ENCODE data around the gene SIN3A. TPM values are rescaled to one million over a fixed set of nuclear protein-coding genes. Genes with fewer than 3 reads are reported as not detected.

Gene SIN3A
- total and polyA plus RNA-seq, 4 donors, result 6.8 to 21.9 (median 13.3) TPM

DNA sequence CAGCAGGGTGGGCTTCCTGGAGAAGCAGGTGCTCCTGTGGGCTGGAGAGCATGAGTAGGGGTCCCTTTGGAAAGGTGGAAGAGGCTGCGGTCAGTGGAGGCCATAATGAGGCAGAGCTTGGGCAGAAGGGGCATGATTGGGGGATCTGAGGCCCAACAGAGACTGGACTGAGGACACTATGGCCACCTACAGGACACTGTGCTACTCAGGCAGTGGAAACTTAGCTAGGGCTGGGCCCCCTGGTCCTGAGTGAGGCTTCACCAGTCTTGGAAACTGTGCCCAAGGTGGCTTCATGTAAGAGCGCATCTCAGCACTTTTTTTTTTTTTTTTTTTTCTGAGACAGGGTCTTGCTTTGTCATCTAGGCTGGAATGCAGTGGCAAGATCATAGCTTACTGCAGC lies 121.9 kb downstream of the SIN3A start (continued):
- no peak for TF ChIP-seq FOXA1 (IDR thresholded peaks at IDR 0.05)
- TF ChIP-seq FOXA2 (IDR thresholded peaks at IDR 0.05), result no peak
- no peak for TF ChIP-seq HNF4G (IDR thresholded peaks at IDR 0.05)
- no peak for TF ChIP-seq EGR1 (IDR thresholded peaks at IDR 0.05; ENCODE audit: low read depth in 2 of 2)
- no peak for TF ChIP-seq JUND (IDR thresholded peaks at IDR 0.05)
- no peak for TF ChIP-seq GABPA (IDR thresholded peaks at IDR 0.05 in 1 of 2, conservative IDR thresholded peaks at IDR 0.05 in 1 of 2)
- no peak for TF ChIP-seq ATF3 (IDR thresholded peaks at IDR 0.05)
- TF ChIP-seq HNF4A (conservative IDR thresholded peaks at IDR 0.05), result no peak
- TF ChIP-seq SP1 (IDR thresholded peaks at IDR 0.05), result no peak
- TF ChIP-seq RXRA (IDR thresholded peaks at IDR 0.05), result no peak

DNA sequence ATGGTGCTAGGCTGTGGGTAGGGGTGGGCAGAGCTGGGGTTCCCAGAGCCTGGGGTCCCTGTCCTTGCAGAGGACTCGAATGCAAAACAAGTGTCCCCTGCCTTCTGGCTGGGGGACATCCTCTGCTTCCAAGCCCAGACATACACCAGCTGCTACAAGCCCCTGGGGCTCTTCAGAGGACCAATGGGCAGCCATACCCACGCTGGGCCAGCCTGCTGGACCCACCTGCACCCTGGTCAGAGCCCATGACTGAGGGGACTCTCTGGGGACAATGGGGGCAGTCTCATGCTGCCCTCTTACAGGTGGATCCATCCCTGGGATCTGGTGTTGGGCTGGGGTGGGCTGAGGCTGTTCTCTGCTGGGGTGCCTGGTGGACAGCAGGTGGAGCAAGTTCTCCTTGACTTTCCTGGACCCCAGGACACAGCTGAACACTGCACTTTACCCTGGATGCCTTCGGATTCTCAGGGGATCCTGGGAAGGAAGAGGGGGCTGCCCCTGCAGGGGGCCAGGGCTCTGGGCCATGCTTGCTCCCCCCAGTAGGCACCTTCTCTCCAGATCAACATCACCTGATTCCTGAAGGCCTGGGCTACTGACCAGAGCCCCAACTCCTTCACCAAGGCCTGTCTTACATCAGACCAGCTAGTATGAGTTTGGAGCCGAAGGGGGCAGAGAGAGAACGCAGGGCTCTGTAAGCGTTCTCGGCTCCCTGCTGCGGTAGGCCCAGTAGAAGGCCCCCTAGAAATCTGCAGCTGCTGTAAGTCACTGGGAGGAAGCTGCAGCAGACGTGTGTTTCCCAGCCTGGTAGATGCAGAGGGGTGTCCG lies 122.8 kb downstream of the SIN3A start:
- 83% methylated on average over 10 of the region's 10 CpGs for WGBS
- no peaks in the 10 kb centered on the region for H3K27me3 ChIP-seq (ENCODE audit: control insufficient read depth in 4 of 4, insufficient read depth in 4 of 4, low read length in 3 of 4)
- H3K36me3 ChIP-seq (ENCODE audit: control insufficient read depth in 4 of 4, insufficient read depth in 3 of 4, low read depth in 1 of 4, low read length in 3 of 4), result no peaks in the 10 kb centered on the region
- no peak overlapping the region for H3K27ac ChIP-seq (ENCODE audit: low read depth in 1 of 2, low read length in 2 of 2)
- no peak overlapping the region for H3K9ac ChIP-seq (ENCODE audit: low read depth in 1 of 2, low read length in 2 of 2)
- no peak for TF ChIP-seq GABPA (IDR thresholded peaks at IDR 0.05 in 1 of 2, conservative IDR thresholded peaks at IDR 0.05 in 1 of 2)
- TF ChIP-seq, protein P1, sequence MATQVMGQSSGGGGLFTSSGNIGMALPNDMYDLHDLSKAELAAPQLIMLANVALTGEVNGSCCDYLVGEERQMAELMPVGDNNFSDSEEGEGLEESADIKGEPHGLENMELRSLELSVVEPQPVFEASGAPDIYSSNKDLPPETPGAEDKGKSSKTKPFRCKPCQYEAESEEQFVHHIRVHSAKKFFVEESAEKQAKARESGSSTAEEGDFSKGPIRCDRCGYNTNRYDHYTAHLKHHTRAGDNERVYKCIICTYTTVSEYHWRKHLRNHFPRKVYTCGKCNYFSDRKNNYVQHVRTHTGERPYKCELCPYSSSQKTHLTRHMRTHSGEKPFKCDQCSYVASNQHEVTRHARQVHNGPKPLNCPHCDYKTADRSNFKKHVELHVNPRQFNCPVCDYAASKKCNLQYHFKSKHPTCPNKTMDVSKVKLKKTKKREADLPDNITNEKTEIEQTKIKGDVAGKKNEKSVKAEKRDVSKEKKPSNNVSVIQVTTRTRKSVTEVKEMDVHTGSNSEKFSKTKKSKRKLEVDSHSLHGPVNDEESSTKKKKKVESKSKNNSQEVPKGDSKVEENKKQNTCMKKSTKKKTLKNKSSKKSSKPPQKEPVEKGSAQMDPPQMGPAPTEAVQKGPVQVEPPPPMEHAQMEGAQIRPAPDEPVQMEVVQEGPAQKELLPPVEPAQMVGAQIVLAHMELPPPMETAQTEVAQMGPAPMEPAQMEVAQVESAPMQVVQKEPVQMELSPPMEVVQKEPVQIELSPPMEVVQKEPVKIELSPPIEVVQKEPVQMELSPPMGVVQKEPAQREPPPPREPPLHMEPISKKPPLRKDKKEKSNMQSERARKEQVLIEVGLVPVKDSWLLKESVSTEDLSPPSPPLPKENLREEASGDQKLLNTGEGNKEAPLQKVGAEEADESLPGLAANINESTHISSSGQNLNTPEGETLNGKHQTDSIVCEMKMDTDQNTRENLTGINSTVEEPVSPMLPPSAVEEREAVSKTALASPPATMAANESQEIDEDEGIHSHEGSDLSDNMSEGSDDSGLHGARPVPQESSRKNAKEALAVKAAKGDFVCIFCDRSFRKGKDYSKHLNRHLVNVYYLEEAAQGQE (IDR thresholded peaks at IDR 0.05), result no peak
- TF ChIP-seq JUND (IDR thresholded peaks at IDR 0.05), result no peak
- TF ChIP-seq ZBTB33 (IDR thresholded peaks at IDR 0.05), result no peak
- no peak for TF ChIP-seq YY1 (IDR thresholded peaks at IDR 0.05)
- no peak for TF ChIP-seq ATF3 (IDR thresholded peaks at IDR 0.05)
- TF ChIP-seq RXRA (IDR thresholded peaks at IDR 0.05), result no peak
- no peak for TF ChIP-seq NR2F2 (IDR thresholded peaks at IDR 0.05)
- no peak for TF ChIP-seq HNF4A (conservative IDR thresholded peaks at IDR 0.05)
- no peak for TF ChIP-seq SP1 (IDR thresholded peaks at IDR 0.05)
- no peak for TF ChIP-seq TAF1 (conservative IDR thresholded peaks at IDR 0.05)
- no peak for TF ChIP-seq RAD21 (IDR thresholded peaks at IDR 0.05)
- no peak for TF ChIP-seq FOXA2 (IDR thresholded peaks at IDR 0.05)
- TF ChIP-seq, protein P2, sequence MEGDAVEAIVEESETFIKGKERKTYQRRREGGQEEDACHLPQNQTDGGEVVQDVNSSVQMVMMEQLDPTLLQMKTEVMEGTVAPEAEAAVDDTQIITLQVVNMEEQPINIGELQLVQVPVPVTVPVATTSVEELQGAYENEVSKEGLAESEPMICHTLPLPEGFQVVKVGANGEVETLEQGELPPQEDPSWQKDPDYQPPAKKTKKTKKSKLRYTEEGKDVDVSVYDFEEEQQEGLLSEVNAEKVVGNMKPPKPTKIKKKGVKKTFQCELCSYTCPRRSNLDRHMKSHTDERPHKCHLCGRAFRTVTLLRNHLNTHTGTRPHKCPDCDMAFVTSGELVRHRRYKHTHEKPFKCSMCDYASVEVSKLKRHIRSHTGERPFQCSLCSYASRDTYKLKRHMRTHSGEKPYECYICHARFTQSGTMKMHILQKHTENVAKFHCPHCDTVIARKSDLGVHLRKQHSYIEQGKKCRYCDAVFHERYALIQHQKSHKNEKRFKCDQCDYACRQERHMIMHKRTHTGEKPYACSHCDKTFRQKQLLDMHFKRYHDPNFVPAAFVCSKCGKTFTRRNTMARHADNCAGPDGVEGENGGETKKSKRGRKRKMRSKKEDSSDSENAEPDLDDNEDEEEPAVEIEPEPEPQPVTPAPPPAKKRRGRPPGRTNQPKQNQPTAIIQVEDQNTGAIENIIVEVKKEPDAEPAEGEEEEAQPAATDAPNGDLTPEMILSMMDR (IDR thresholded peaks at IDR 0.05; ENCODE audit: low read depth, low read length, missing input control), result no peak
- TF ChIP-seq MAX (IDR thresholded peaks at IDR 0.05), result no peak
- no peak for TF ChIP-seq HNF4G (IDR thresholded peaks at IDR 0.05)
- no peak for TF ChIP-seq EGR1 (IDR thresholded peaks at IDR 0.05; ENCODE audit: low read depth in 2 of 2)
- no peak for TF ChIP-seq FOXA1 (IDR thresholded peaks at IDR 0.05)
- H3K9me3 ChIP-seq (ENCODE audit: control insufficient read depth in 4 of 4, low read length in 3 of 4), result no peaks in the 10 kb centered on the region
- no peak for DNase-seq (ENCODE audit: low spot score)
- H3K4me1 ChIP-seq (ENCODE audit: control insufficient read depth in 4 of 4, insufficient read depth in 4 of 4, low read length in 3 of 4), result no peaks in the 10 kb centered on the region
- no peak overlapping the region for H3K4me3 ChIP-seq (ENCODE audit: low read depth in 1 of 3, low read length in 3 of 3)
